Dedifferentiated amniotic fluid mesenchymal stem cell (primary cell): ENCODE data around the gene TBC1D1.

ENCODE experiments used
- DNase-seq: peaks from one replicate; pipeline ENCODE4 v3.0.0-alpha.2; 2016; ENCODE audit errors: extremely low spot score

The TBC1D1 gene

DNA sequence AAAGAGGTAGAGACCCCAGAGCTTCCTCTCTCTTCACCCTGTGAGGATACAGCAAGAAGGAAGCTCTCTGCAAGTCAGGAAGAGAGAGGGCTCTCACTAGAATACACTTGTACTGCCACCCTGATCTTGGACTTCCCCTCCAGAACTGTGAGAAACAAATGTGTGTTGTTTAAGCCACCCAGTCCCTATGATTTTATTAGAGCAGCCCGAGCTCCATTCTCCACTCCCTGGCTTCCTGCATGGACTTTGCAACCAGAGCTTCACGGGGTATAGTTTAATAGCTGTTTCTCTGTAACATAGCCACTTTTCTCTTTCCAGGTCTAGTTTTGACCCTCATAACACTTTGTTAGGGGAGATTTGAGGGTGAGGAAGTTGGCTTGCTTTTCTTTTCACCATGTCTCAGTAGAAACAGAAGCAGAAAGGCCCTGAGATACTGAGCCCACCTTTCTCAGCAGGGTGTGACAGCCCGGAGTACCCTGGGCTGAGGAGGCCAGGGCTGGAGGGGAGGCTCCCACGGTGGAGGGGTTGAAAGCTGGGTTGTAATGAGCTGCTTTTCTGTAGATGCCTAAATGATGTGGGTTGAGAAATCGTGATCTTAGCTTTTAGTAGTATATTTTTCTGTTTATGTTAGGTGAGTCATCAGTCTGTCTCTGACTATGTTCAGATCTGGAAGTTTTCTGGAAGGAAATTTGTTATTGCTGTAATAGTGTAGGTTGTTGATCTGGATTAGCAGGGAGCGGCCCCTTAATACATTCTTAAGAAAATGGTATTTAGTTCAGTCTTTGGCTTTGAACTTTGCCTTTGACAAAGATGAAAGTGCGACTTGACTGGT, 187.9 kb downstream of the TBC1D1 start:
- peak; percentile 77 for DNase-seq

DNA sequence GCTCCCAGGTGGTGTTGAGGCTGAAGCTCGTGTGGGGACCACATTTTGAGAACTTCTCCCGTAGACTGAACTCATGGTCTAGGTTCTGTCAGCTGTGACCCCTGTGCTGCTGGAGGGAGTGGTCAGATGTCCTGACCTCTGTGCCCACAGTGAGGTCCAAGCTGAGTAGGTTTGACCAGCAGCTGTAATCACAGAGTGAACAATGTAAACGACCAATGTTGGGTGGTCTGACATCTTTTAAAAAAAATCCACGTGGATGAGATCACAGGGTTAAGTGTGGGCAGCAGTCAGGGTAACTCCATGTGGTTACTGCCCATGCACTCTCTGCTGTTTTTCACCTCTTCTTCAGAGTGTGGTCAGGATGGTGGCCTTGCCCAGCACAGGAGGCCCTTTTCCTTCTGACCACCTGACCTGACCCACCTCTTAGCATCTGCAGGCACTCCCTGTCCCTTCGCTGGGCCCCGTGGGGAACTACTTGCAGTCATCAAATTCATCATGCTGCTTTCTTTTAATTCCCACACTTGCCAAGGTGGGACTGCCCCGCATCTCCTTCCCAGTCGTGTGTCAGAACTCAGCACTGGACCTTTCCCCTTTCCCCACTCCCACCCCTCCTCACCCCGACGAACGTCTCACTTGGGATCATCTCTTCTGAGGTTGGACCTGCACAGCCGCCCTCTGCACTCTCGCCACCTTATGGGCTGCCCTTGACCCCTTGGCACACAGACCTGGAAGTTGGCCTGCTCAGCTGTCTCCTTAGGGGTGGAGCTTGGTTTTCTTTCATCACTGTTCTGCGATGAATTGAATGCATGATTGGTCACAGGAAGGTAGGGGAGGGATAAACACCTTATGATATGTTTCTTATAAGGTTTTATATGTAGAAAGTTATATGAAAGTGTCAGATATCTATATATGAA, 189.4 kb downstream of the TBC1D1 start:
- no peak for DNase-seq

DNA sequence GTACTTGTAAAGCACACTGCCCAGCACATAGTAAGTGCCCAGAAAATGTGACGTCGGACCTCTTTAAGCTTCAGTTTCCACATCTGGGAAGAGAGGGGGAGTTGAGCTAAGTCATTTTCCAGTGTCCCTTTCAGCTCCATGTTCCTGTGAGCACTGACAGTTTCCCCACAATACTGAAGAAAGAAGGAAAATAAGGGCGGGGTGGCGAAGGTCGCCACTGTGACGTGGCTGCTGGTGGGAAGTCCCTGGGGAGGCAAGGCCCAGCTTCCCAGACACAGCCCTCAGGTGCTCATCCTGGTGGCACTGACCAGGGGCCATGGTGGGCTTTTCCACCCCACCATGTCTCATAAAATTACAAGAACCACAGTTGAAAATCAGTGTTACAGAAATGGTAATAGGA, 191.1 kb downstream of the TBC1D1 start:
- no peak for DNase-seq

DNA sequence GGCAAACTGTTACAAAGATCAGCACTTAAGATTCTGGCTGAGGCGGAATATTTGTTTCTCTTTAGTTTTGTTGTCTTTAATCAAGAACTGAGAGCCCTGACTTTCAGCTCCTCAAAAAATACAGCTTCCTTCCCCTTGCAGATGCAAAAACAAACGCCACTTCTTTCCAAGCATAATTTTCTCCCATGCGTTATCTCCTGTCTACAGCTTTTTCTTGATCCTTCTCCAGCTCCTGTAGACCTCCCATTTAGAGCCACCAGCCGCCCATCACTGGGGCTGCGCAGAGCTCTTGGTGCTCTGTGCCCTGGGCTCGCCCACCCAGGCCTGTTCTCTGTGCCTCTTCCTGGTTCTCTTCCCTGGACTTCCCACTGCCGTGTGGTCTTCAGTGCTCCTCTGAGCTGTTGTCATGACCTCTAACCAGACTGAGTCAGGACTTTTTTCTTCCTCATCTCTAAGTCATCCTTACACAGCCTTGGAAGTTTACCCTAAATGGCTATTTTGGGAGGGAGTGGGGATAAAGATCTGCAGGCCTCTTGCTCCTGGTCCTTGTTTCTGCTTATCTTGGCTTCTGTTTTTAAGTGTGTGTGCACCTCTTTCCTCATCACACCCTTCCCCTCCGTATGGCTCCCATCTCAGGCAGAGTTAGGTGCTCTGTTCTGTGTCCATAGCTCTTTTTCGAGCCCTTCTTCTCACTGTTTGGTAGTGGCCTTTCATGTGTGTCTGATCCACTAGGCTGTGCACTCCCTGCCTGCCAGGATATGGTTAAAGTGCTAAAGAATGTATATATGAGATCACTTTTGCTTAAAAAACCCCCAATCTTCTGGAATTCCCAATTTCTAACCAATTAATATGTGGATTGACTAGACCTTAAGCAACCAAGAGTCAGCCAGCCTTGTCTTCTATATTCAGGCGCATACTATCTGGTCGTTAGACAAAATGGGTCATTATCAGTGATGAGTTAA, 191.8 kb downstream of the TBC1D1 start:
- peak; percentile 28 for DNase-seq

DNA sequence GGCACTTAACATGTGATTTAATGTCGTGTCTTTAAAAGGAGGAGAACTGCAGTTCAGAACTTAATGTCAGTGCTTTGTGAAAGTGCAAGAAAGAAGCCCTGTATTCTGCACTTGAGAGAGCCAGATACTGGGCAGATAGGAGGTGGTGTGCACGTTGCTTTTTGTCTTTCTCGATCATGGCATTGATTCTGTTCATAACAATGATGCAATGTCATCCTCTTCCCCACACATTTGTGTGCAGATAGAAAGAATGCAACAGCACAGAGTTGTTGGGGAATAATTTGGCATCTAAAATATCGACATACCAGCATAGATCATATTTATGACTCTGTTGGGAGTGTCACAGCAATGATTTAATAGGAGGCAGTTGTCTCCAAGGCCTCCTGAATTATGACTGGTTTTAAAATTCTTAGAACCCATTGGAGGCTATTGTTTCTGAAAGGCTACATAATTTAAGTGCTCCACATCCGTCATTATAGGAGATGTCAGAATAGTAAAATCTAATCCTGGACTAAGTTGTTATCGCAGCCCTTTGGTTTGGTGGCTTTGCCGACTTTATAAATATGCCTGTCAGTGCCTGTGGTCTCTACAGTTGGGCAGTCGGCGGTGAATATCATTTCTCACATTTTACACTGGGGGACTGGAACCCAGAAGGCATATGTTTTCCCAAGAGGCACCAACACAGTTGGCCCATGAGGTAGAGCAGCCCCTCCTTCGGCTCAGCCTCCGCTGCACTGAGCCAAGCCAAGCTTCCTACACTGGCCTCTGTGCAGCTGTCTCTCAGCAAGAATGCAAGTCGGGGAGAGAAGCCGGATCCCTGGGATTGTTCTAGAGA, 194.2 kb downstream of the TBC1D1 start:
- DNase-seq: no peak

DNA sequence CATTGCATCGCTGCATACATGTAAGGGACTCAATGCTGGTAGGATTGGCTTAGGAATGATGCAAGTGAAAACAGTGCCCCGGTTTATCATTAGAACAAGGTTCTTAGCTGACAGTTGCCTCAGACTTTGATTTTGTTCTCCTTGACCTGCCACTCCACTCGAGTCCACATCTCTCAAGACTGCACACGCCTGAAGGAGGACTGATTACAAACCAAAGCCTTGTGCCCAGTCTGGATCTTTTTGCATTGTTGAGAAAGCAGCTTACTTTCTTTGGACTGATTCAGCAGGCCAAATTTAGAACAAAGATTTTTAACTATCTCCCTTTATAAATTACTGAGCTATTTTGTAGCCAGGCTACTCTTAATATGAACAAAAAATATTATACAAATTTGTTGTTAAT, 194.9 kb downstream of the TBC1D1 start:
- DNase-seq: no peak

DNA sequence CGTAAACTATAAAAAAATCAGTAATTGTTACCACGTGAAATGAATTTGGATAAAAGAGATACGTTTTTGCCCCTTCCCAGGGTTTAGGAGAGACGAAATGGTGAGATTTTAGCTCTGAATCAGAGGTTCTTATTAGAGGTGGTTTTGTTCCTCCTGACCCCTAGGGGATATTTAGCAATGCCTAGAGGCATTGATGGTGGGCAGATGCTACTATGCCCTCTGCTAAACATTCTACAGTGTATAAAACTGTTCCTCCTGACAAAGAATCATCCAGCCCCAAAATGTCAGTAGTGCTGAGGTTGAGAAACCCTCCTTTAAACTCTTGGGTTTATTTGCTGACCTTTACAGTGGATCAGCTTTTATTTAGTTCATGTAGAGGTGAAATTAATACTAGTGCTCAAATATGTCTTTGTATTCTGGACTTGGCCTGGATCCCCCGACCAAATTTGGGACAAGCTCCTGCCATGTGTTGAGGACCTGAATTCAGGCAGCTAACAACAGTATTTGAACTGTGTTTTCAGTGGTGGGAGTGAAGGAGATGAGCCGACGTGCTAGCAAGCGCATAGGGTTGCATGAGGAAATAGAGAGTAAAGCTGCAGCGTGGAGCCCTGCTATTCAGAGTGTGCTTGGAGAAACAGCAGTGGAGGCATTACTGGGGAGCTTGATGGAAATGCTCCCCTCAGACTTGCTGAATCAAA, 195.4 kb downstream of the TBC1D1 start:
- DNase-seq: no peak

DNA sequence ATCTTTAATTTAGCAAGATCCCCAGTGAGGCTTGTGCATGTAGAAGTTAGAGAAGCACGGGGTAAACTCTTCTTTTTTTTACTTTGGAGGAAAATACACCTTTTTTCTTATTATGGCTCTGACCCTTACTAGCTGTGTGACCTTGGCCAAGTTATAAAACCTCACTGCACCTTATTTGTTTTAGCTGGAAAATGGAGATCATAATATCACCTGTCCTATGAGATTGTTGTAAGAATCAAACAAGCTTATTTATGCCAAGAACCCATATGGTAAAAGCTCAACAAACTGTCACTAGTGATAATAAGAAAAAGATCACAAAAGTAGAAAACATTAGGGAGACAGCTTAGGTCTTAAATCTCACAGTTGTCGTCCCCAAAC, 196.0 kb downstream of the TBC1D1 start:
- no peak for DNase-seq

DNA sequence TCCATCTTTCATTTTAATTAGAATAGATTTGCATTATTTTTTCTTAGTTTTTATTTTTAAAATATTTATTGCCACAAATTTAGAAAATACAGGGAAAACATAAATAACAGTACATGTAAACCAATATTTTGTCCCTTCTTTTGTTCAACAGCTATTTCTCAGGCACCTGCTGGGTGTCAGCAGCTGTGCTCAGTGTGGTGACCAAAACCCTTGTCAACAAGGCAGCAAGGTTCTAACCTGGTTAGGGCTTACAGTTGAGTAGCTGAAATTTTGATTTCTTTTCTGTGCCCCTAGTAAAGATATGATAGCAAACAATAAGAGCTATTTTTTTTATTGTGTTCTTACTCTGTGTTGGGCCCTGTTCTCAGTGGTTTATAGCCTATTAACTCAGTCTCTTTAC, 197.4 kb downstream of the TBC1D1 start:
- DNase-seq: no peak

DNA sequence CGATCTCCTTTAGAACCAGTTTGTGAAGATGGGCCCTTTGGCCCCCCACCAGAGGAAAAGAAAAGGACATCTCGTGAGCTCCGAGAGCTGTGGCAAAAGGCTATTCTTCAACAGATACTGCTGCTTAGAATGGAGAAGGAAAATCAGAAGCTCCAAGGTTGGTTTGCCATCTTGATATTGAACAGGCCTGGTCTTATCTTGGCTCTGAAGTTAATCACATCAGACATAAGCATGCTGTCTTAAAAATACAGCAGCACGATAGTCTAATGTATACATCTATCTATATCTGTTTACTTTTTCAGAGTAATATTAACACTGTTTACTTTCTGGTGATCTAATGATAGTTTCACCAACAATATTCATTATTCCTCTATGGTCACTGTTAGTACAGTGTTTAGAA, 199.1 kb downstream of the TBC1D1 start:
- no peak for DNase-seq

DNA sequence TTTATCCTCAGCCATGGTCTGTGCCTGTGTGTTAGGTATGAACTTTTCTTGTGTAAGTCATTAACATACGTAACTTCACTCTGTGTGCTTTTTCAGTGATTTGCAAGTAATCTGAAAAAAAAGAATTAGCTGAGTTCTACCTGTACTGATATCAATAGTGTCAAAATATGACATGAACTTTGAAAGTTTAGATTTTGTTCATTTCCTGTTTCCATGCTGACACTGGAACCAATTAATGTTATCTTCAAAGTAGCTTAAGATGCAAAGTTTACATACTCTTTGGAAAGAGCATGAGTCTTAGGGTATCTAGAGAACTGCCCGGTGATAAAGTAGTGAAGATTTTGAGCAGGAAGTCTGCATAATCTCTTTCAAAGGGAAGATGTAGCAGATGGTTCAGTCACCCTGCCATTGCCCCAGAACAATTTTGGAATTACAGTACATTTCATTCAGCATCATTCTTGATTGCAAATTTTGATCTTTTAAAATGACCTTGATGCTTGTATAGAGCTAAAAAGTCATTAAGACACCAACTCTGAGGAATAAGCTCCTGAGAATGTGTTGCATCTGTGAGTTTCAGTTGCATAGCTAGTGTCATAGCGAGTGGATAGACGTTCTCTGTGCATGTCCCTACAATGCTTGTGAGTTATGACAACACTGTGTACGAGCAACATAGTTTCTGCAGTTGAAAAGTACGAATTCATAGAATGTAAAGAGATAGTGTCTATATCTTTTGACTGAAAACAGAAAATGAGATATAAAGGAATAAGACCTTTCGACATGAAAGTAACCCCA, 199.8 kb downstream of the TBC1D1 start:
- no peak for DNase-seq

DNA sequence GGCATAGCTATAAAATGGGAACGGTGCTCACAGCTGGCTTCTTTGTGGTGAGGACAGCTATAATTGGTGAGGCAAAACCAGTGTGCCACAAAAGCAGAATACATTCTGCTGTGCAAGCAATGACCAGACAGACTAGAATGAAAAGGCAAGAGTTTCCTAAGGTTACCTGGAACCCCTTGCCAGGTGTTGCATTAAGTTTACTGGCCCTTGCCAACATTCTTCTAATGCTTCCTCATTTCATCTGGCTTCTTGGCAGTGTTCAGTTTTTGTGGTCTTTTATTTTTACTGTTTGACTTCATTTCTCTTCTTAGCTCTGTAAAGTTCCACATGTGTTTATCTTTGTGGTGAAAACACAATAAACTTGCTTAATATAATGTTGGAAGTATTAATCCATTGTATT, 200.8 kb downstream of the TBC1D1 start:
- DNase-seq: no peak

DNA sequence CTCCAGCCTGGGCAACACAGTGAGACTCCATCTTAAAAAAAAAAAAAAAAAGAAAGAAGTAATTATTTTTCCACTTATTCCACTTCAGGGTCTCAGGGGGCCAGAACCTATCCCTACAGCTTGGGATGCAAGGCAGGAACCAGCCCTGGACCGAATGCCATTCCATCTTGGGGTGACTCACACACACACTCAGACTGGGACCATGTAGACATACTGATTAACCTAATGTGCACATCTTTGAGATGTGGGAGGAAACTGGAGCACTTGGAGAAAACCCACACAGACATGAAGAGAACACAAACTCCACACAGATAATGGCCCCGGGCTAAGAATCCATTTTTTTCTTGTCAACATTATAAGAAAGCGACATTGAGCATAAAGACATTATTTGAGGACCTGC, 201.8 kb downstream of the TBC1D1 start:
- no peak for DNase-seq

DNA sequence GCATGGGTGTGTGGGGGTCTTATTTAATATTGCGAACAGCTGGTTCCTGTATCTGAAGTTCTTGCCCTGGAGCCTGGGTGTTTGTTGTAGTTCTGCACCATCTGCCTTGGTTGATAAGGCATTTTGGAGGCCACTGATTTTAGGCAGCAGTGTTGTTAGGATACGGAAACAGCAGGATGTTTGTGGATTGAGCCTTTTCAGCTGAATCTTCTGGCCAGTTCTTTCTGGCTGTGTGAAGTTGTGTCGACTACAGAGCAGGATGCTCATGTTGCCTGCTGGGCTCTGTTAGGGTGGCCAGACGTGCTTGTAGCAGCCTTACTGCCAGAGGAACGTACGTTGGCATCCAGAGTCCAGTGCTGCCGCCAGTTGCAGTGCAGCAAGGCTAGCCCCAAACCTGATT, 203.5 kb downstream of the TBC1D1 start:
- no peak for DNase-seq

DNA sequence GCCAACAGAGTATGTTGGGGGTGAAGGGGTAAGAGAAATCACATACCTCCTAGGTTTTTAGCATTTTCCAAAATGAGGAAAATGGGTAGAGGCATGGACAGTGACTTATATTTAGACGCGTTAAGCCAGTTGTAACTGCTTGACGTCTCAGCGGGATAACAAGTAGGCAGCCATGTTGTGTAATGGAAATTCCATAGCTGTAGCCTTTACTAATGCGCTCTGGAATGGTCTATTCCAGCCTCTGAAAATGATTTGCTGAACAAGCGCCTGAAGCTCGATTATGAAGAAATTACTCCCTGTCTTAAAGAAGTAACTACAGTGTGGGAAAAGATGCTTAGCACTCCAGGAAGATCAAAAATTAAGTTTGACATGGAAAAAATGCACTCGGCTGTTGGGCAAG, 204.8 kb downstream of the TBC1D1 start:
- DNase-seq: no peak

DNA sequence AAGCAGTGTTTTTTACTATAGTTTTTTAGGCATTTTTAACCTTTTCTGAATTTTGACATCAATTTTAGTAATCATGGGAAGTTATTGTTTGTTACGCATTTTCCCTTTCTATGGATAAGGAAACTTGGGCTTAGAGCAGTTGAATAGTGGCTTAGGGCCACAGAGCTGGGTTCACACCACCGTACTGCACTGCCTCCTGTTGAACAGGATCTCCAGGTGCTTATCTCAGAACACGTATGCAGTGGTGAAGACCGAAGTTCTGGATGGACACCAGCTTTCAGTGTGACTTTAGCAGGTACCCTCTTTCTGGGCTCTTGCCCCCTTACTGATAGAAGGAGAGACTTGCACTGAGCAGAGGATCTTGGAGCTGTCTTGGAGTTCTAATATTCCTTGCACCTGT, 206.9 kb downstream of the TBC1D1 start:
- DNase-seq: no peak

DNA sequence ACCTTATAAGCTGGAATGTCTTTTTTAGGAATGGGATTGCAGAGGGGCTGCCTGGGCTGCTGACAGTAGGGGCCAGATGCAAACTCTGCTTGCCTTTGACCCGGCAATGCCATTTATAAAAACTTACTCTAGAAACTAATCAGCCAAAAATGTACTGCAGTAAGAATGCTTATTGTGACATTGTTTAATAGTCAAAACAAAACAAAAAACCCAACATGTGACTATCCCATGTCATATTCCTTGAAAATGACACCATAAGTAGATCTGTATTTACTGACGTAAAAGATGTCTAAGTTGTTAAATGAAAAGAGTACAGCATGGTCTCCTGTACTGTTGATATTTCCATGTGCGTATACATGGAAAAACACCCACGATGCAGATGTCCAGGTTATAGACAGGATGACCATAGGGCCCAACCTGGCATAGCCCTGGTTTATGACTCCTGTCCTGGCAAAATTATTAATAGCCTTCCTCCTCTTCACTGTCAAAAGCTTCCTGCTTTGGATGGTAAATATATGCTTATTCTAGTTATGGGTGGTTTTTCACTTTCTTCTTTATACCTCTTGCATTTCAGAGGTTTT, 208.2 kb downstream of the TBC1D1 start:
- no peak for DNase-seq

DNA sequence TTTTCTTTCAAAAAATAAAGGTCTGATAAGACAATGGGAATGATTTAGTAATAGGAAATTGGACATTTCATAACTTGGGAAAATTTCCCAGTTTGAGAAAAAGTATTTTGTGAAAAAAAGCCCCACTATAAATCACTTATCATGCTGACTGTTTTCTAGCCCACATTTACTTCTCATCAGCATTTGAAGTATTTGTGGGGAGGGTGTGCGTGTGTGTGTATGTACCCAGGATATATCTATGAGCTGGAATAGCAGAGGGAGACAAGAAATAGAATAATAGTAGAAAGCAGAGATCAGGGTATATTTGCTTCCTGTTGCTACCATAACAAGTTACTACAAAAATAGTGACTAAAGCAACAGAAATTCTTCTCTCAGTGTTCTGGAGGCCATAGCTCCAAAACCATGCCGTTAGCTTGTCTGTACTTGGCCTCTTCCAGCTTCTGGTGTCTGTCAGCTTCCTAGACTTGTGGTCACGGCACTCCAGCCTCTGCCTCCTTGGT, 209.1 kb downstream of the TBC1D1 start:
- DNase-seq: peak; percentile 58
